Measurements from ENCODE around the gene GIMAP1.
A peak's percentile ranks its signal among the peaks of the same experiment; 100 is the strongest.

The GIMAP1 gene

DNA sequence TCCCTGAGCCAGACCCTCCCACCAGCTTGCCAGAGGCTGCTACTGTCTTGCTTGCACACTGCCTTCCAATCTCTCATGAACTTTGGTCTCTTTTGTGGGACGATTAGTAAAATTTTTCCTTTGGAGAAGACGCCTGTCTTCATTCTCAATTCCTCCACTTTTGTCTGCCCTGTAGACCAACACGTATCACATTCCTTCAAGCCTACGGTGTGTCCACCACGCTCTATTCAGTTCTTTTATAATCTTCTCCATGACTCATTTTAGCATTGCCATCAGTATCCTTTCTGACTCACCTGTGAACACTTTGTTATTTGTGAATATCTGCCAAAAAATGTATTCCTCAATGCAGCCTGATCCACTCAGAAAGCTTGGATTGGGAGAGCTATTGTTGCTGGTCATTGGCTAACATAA, 22.2 kb downstream of the GIMAP1 start:
- H3K4me3 ChIP-seq (ENCODE audit: low read depth, low read length), result peak overlapping the region; percentile 88
- DNase-seq (ENCODE audit: low read depth), result no peak
- TF ChIP-seq, protein P1, sequence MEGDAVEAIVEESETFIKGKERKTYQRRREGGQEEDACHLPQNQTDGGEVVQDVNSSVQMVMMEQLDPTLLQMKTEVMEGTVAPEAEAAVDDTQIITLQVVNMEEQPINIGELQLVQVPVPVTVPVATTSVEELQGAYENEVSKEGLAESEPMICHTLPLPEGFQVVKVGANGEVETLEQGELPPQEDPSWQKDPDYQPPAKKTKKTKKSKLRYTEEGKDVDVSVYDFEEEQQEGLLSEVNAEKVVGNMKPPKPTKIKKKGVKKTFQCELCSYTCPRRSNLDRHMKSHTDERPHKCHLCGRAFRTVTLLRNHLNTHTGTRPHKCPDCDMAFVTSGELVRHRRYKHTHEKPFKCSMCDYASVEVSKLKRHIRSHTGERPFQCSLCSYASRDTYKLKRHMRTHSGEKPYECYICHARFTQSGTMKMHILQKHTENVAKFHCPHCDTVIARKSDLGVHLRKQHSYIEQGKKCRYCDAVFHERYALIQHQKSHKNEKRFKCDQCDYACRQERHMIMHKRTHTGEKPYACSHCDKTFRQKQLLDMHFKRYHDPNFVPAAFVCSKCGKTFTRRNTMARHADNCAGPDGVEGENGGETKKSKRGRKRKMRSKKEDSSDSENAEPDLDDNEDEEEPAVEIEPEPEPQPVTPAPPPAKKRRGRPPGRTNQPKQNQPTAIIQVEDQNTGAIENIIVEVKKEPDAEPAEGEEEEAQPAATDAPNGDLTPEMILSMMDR (IDR thresholded peaks at IDR 0.05; ENCODE audit: insufficient read depth, low read depth, low read length, missing control alignments), result no peak

DNA sequence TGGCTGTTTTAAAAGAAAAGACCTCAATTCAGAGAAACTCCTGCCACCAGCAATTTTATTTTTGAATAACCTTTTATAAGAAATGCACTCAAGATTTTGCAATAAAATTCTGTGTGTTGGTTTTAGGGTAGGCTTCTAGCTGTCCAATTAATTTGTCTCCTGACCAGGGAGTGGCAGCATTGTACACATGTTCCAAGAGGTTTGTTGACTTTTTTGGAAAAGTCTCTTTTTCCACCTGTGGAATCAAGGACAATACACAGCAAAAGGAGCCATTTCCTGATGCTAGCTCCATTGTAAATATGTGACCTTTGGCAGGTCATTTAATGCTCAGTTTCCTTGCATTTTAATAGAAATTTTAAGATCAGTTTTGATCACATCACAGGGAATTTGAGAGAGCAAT, 22.6 kb downstream of the GIMAP1 start:
- no peak for DNase-seq (ENCODE audit: low read depth)
- peak overlapping the region; percentile 88 for H3K4me3 ChIP-seq (ENCODE audit: low read depth, low read length)
- TF ChIP-seq, protein P1 (IDR thresholded peaks at IDR 0.05; ENCODE audit: insufficient read depth, low read depth, low read length, missing control alignments), result no peak

DNA sequence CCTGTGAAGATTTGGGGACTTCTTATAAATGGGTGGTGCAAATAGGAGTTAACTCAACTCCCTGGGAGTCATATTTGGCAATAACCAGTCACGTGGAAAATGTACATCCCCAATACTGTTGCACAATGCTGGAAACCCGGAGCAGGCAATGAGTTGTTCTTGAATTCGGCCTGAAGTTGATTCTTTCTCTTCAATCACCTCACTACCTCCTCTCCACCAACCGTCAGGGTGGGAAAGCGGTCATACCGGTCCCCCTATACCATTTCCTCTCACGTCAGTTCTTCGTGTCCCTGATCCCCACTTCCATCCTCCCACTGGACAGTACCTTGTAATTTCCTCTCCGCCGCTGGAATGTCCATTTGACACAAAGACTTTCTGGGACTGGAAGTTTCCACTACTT, 23.6 kb downstream of the GIMAP1 start:
- TF ChIP-seq, protein P1 (IDR thresholded peaks at IDR 0.05; ENCODE audit: insufficient read depth, low read depth, low read length, missing control alignments), result no peak
- H3K4me3 ChIP-seq (ENCODE audit: low read depth, low read length), result peak overlapping the region; percentile 88
- DNase-seq (ENCODE audit: low read depth), result no peak

DNA sequence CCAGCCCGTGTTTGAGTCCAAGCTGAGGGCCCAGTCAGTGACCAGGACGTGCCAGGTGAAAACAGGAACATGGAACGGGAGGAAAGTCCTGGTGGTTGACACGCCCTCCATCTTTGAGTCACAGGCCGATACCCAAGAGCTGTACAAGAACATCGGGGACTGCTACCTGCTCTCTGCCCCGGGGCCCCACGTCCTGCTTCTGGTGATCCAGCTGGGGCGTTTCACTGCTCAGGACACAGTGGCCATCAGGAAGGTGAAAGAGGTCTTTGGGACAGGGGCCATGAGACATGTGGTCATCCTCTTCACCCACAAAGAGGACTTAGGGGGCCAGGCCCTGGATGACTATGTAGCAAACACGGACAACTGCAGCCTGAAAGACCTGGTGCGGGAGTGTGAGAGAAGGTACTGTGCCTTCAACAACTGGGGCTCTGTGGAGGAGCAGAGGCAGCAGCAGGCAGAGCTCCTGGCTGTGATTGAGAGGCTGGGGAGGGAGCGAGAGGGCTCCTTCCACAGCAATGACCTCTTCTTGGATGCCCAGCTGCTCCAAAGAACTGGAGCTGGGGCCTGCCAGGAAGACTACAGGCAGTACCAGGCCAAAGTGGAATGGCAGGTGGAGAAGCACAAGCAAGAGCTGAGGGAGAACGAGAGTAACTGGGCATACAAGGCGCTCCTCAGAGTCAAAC, 26.0 kb downstream of the GIMAP1 start:
- no peak for DNase-seq (ENCODE audit: low read depth)
- H3K4me3 ChIP-seq (ENCODE audit: low read depth, low read length), result peak overlapping the region; percentile 4; the same call in 1 of the 2 replicates
- TF ChIP-seq, protein P1 (IDR thresholded peaks at IDR 0.05; ENCODE audit: insufficient read depth, low read depth, low read length, missing control alignments), result no peak

DNA sequence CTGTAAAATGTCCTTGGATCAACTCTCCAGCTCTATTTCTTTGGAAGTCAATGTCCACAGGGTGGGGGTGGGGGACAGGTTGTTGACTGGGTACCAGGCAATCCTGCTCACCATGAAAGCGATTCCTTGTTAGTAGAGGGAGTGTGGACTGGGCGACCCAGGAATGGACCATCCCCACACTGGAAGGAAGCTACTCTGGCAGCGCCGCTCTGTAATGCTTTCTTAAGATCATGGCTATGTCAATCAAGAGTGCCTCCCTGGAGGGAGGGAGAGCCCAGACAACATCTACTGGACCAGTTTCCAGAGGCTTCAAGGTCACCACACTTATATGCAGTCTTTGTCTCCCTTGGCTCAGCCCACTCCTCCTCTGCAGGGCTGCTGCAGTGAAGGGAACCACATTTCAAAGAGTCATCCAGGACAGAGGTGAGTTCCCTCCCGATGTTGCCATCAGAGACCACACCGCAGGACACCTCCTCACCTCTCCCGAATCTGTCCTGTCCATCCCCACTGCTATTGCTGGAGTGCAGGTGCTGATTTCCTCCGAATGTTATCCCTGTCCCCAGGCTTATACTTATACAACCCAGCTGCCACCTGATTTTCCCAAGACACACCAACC, 27.7 kb downstream of the GIMAP1 start:
- TF ChIP-seq, protein P1 (IDR thresholded peaks at IDR 0.05; ENCODE audit: insufficient read depth, low read depth, low read length, missing control alignments), result no peak
- no peak for DNase-seq (ENCODE audit: low read depth)
- no peak overlapping the region for H3K4me3 ChIP-seq (ENCODE audit: low read depth, low read length)

DNA sequence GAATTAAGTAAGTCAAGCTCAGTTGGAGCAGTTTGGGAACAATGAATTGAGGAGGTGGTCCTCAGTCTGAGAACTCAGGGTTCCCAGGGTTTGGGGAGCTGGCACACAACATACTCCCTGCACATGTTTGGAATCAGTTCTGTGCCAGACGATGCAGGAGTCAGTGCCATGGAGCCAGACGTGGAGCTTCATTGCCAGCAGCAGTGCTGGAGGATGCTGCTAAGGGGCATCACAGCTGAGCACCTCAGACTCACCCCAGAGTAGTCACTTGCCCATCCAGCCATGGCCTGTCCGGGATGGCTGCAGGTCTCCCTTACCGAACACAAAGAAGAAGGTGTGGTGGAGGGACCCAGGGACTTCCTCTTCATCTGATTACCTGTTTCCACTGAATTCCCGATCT, 28.7 kb downstream of the GIMAP1 start:
- H3K4me3 ChIP-seq (ENCODE audit: low read depth, low read length), result no peak overlapping the region
- TF ChIP-seq, protein P1 (IDR thresholded peaks at IDR 0.05; ENCODE audit: insufficient read depth, low read depth, low read length, missing control alignments), result no peak
- no peak for DNase-seq (ENCODE audit: low read depth)
